Measurements from ENCODE around the gene DHRS1. TPM values are rescaled to one million over a fixed set of nuclear protein-coding genes. Genes with fewer than 3 reads are reported as not detected.

DHRS1 gene
- total RNA-seq, 2 experiments from 2014 or later, result 31.7 to 35.0 TPM

- Mint-ChIP-seq H3K27ac (no peak overlapping the region), H3K9me3 (no peaks in the 10 kb centered on the region), H3K27me3 (peaks cover 5% of the 10 kb centered on the region), H3K36me3 (ENCODE audit: low read depth) (peaks cover 7% of the 10 kb centered on the region), H3K4me1 (peaks cover 23% of the 10 kb centered on the region), H3K4me3 (no peak overlapping the region)
- ChIA-PET POLR2A (no interaction called here), CTCF (interaction anchor here (1.8 to 3.4 kb wide), 3 partner anchors 12 to 20 kb away, joined by 4 to 23 read pairs (median 11); partner anchors contain the start of gene RABGGTA)
- DNase-seq, result no peak
These were observed 14.2 kb downstream of the DHRS1 start for GRCh38 chr14:24285351-24285750.

- Mint-ChIP-seq H3K27ac (no peak overlapping the region), H3K4me1 (peaks cover 22% of the 10 kb centered on the region), H3K4me3 (no peak overlapping the region), H3K27me3 (peaks cover 5% of the 10 kb centered on the region), H3K36me3 (ENCODE audit: low read depth) (peaks cover 1% of the 10 kb centered on the region), H3K9me3 (no peaks in the 10 kb centered on the region)
- ChIA-PET POLR2A (no interaction called here), CTCF (interaction anchor here (1.5 to 3.4 kb wide), 3 partner anchors 14 to 50 kb away, joined by 3 to 23 read pairs (median 4); partner anchors contain the start of gene RABGGTA)
- no peak for DNase-seq
These were observed 15.0 kb downstream of the DHRS1 start for GRCh38 chr14:24284501-24285035.

GRCh38 chr14:24283796-24284460 lies 15.7 kb downstream of the DHRS1 start:
- CTCF ChIA-PET, result interaction anchor here (0.6 to 3.4 kb wide), 7 partner anchors 8 to 147 kb away, joined by 3 to 23 read pairs (median 3); partner anchors contain the start of genes RABGGTA and TINF2
- Mint-ChIP-seq H3K36me3 (ENCODE audit: low read depth) (peaks cover 1% of the 10 kb centered on the region), H3K4me3 (no peak overlapping the region), H3K9me3 (no peaks in the 10 kb centered on the region), H3K4me1 (peaks cover 24% of the 10 kb centered on the region), H3K27ac (no peak overlapping the region), H3K27me3 (peaks cover 5% of the 10 kb centered on the region)
- POLR2A ChIA-PET, result no interaction called here
- DNase-seq, result no peak

GRCh38 chr14:24282736-24283135 lies 16.8 kb downstream of the DHRS1 start:
- DNase-seq, result no peak
- Mint-ChIP-seq H3K9me3 (no peaks in the 10 kb centered on the region), H3K4me1 (peaks cover 30% of the 10 kb centered on the region), H3K27me3 (peaks cover 5% of the 10 kb centered on the region), H3K4me3 (no peak overlapping the region), H3K36me3 (ENCODE audit: low read depth) (no peaks in the 10 kb centered on the region), H3K27ac (no peak overlapping the region)
- POLR2A ChIA-PET, result no interaction called here
- CTCF ChIA-PET, result interaction anchor here (0.6 to 5.2 kb wide), 7 partner anchors 10 to 905 kb away, joined by 3 to 31 read pairs (median 6); partner anchors contain the start of genes RABGGTA and TINF2

- Mint-ChIP-seq H3K9me3 (no peaks in the 10 kb centered on the region), H3K4me3 (no peak overlapping the region), H3K27ac (no peak overlapping the region), H3K27me3 (peaks cover 5% of the 10 kb centered on the region), H3K4me1 (peaks cover 36% of the 10 kb centered on the region), H3K36me3 (ENCODE audit: low read depth) (peaks cover 3% of the 10 kb centered on the region)
- DNase-seq, result no peak
- CTCF ChIA-PET, result interaction anchor here (0.6 to 5.2 kb wide), 5 partner anchors 9 to 730 kb away, joined by 3 to 37 read pairs (median 22); partner anchors contain the start of genes RABGGTA, TINF2 and ZFHX2
- POLR2A ChIA-PET, result no interaction called here
These were observed 17.9 kb downstream of the DHRS1 start for GRCh38 chr14:24281636-24282035.

- Mint-ChIP-seq H3K36me3 (ENCODE audit: low read depth) (peaks cover 3% of the 10 kb centered on the region), H3K4me1 (peaks cover 37% of the 10 kb centered on the region), H3K4me3 (no peak overlapping the region), H3K27ac (no peak overlapping the region), H3K27me3 (peaks cover 3% of the 10 kb centered on the region), H3K9me3 (no peaks in the 10 kb centered on the region)
- POLR2A ChIA-PET, result no interaction called here
- CTCF ChIA-PET, result interaction anchor here (0.6 to 5.2 kb wide), 9 partner anchors 10 to 66 kb away, joined by 3 to 37 read pairs (median 5); partner anchors contain the start of genes DHRS1, NOP9, RABGGTA and TINF2
- DNase-seq, result no peak
These were observed 18.7 kb downstream of the DHRS1 start for GRCh38 chr14:24280797-24281460.

- peaks cover 43% of the 10 kb centered on the region for H3K4me1 Mint-ChIP-seq
- H3K27ac Mint-ChIP-seq, result peak overlapping the region; percentile 75
- no peaks in the 10 kb centered on the region for H3K9me3 Mint-ChIP-seq
- H3K4me3 Mint-ChIP-seq, result no peak overlapping the region
- ChIA-PET POLR2A (no interaction called here), CTCF (interaction anchor here (1.0 to 5.2 kb wide), 7 partner anchors 9 to 41 kb away, joined by 3 to 37 read pairs (median 17); partner anchors contain the start of genes CIDEB, DHRS1, NOP9 and RABGGTA)
- peaks cover 3% of the 10 kb centered on the region for H3K27me3 Mint-ChIP-seq
- peak; percentile 47 for DNase-seq
- peaks cover 3% of the 10 kb centered on the region for H3K36me3 Mint-ChIP-seq (ENCODE audit: low read depth)
These were observed 20.0 kb downstream of the DHRS1 start for GRCh38 chr14:24279301-24280186.

- CTCF ChIA-PET, result interaction anchor here (4.2 to 5.2 kb wide), 2 partner anchors 12 to 19 kb away, joined by 31 to 37 read pairs; no protein-coding TSS in a partner anchor
These were observed 21.2 kb downstream of the DHRS1 start for GRCh38 chr14:24278424-24278823.

GRCh38 chr14:24277606-24278321 lies 21.8 kb downstream of the DHRS1 start:
- peaks cover 58% of the 10 kb centered on the region for H3K4me1 Mint-ChIP-seq
- DNase-seq, result no peak
- POLR2A ChIA-PET, result no interaction called here
- H3K36me3 Mint-ChIP-seq (ENCODE audit: low read depth), result peaks cover 3% of the 10 kb centered on the region
- H3K9me3 Mint-ChIP-seq, result no peaks in the 10 kb centered on the region
- CTCF ChIA-PET, result interaction anchor here (0.6 to 4.2 kb wide), 4 partner anchors 11 to 34 kb away, joined by 3 to 37 read pairs (median 6); partner anchors contain the start of gene LTB4R
- peak overlapping the region; percentile 6 for H3K27ac Mint-ChIP-seq
- H3K4me3 Mint-ChIP-seq, result no peak overlapping the region
- H3K27me3 Mint-ChIP-seq, result peaks cover 3% of the 10 kb centered on the region

More at GRCh38 chr14:24278424-24278823, 21.2 kb downstream of the DHRS1 start:
- Mint-ChIP-seq H3K9me3 (no peaks in the 10 kb centered on the region), H3K4me1 (peaks cover 52% of the 10 kb centered on the region), H3K4me3 (no peak overlapping the region), H3K27ac (peak overlapping the region; percentile 15), H3K36me3 (ENCODE audit: low read depth) (peaks cover 3% of the 10 kb centered on the region), H3K27me3 (peaks cover 3% of the 10 kb centered on the region)
- POLR2A ChIA-PET, result no interaction called here
- no peak for DNase-seq

GRCh38 chr14:24277071-24277470 lies 22.5 kb downstream of the DHRS1 start:
- peaks cover 65% of the 10 kb centered on the region for H3K4me1 Mint-ChIP-seq
- H3K27ac Mint-ChIP-seq, result no peak overlapping the region
- H3K4me3 Mint-ChIP-seq, result no peak overlapping the region
- no peaks in the 10 kb centered on the region for H3K9me3 Mint-ChIP-seq
- ChIA-PET POLR2A (no interaction called here), CTCF (interaction anchor here (0.6 to 2.2 kb wide), 5 partner anchors 12 to 41 kb away, joined by 3 to 6 read pairs (median 4); partner anchors contain the start of genes CIDEB and LTB4R)
- peaks cover 3% of the 10 kb centered on the region for H3K27me3 Mint-ChIP-seq
- peaks cover 3% of the 10 kb centered on the region for H3K36me3 Mint-ChIP-seq (ENCODE audit: low read depth)
- DNase-seq, result no peak

GRCh38 chr14:24274101-24274543 lies 25.5 kb downstream of the DHRS1 start:
- peak; percentile 52 for DNase-seq
- POLR2A ChIA-PET, result interaction anchor here (0.6 to 1.1 kb wide), 3 partner anchors 16 to 63 kb away, joined by 3 to 4 read pairs (median 3); partner anchors contain the start of gene TINF2
- peak overlapping the region; percentile 81 for H3K27ac Mint-ChIP-seq
- CTCF ChIA-PET, result interaction anchor here (0.9 to 1.9 kb wide), 7 partner anchors 10 to 158 kb away, joined by 3 to 9 read pairs (median 4); partner anchors contain the start of genes IRF9, TGM1 and TINF2
- H3K4me3 Mint-ChIP-seq, result no peak overlapping the region
- H3K36me3 Mint-ChIP-seq (ENCODE audit: low read depth), result peaks cover 3% of the 10 kb centered on the region
- H3K9me3 Mint-ChIP-seq, result no peaks in the 10 kb centered on the region
- H3K27me3 Mint-ChIP-seq, result no peaks in the 10 kb centered on the region
- H3K4me1 Mint-ChIP-seq, result peaks cover 67% of the 10 kb centered on the region

Data from activated CD4-positive, alpha-beta T cell treated with anti-CD3 and anti-CD28 coated beads, Interleukin-2, amount 10 ng/mL, durations not matched to agents 7 days and 5 days (primary cell).